Keratinocyte (primary cell): ENCODE data around the gene RAD9A.

Experiments used
- CTCF ChIP-seq, 3 experiments: IDR thresholded peaks in 1 of 3; conservative IDR thresholded peaks in 1 of 3; optimal IDR thresholded peaks in 1 of 3; 2 replicates in 2 of 3; 3 replicates in 1 of 3; pipeline versions ENCODE3 to v1.5.1; 2011; ENCODE audit warnings: low read length in 3 of 3, mild to moderate bottlenecking in 3 of 3, moderate library complexity in 2 of 3, control low read depth in 1 of 3, inconsistent platforms in 1 of 3; ENCODE audit not compliant: insufficient read depth in 2 of 3; ENCODE audit errors: extremely low read depth in 1 of 3
- EZH2 ChIP-seq: IDR thresholded peaks from one replicate; pipeline ENCODE4 v1.6.1; 2012; ENCODE audit warnings: inconsistent platforms, mild to moderate bottlenecking, low read length, moderate library complexity

GRCh38 chr11:67369275-67369674, 22.5 kb upstream of the RAD9A start:
- TF ChIP-seq CTCF (optimal IDR thresholded peaks at IDR 0.05 in 1 of 3, IDR thresholded peaks at IDR 0.05 in 1 of 3, conservative IDR thresholded peaks at IDR 0.05 in 1 of 3; ENCODE audit: extremely low read depth in 1 of 3, insufficient read depth in 2 of 3, low read length in 3 of 3) (no peak), EZH2 (no peak)
